B cell (primary cell): ENCODE data around the gene PICK1. TPM values are rescaled to one million over a fixed set of nuclear protein-coding genes. Genes with fewer than 3 reads are reported as not detected.

ENCODE experiments used
- ATAC-seq: fragments of 200-7000 bp; cut with Tn5 transposase; one replicate; pipeline ENCODE4 v1.10.0; 2021; ENCODE audit warnings: low read depth, mild to moderate bottlenecking, moderate number of reproducible peaks, moderate library complexity
- CTCF ChIA-PET: fragments of 350-600 bp; sonication (Branson Sonifier 250); formaldehyde crosslinking; loops from one replicate; lab custom pipeline; 2021; ENCODE audit warnings: antibody characterized with exemption, inconsistent platforms; lab: Charles Lee
- POLR2A ChIA-PET: fragments of 350-600 bp; sonication (Branson Sonifier 250); formaldehyde crosslinking; loops from one replicate; lab custom pipeline; 2021; ENCODE audit warnings: antibody characterized with exemption; lab: Charles Lee
- DNase-seq: peaks from one replicate; pipeline ENCODE4 v3.0.0; 2013
- H2AFZ ChIP-seq: 2 replicates; pipeline ENCODE4 v1.6.1; 2012; ENCODE audit warnings: mild to moderate bottlenecking, low read depth, low read length; ENCODE audit not compliant: insufficient read depth, poor library complexity, severe bottlenecking
- H3K27ac ChIP-seq, 2 donors: 1 replicate in 1 of 2; 2 replicates in 1 of 2; pipeline ENCODE4 v1.5.1; 2012 to 2013; ENCODE audit warnings: low read length in 2 of 2, mild to moderate bottlenecking in 2 of 2, moderate library complexity in 1 of 2
- H3K27me3 ChIP-seq, 4 experiments: fragments of 200-600 bp in 1 of 4; sonication (generic) in 1 of 4; replicated peaks in 1 of 4; 1 replicate in 2 of 4; 2 replicates in 2 of 4; pipeline versions ENCODE4 v1.6.1 to v1.7.0; 2013 to 2016; ENCODE audit warnings: low read length in 3 of 4, mild to moderate bottlenecking in 2 of 4, mixed read lengths in 1 of 4, moderate library complexity in 1 of 4; ENCODE audit not compliant: insufficient read depth in 4 of 4, control insufficient read depth in 3 of 4; ENCODE audit errors: control extremely low read depth in 1 of 4
- H3K36me3 ChIP-seq, 2 experiments: replicated peaks in 1 of 2; 1 replicate in 1 of 2; 2 replicates in 1 of 2; pipeline versions ENCODE4 v1.6.1 to v1.7.1; 2013; ENCODE audit warnings: low read length in 1 of 2; ENCODE audit not compliant: insufficient read depth in 2 of 2, control insufficient read depth in 1 of 2; ENCODE audit errors: control extremely low read depth in 1 of 2, extremely low read depth in 1 of 2
- H3K4me1 ChIP-seq, 2 donors: fragments of 200-600 bp in 1 of 2; sonication (generic) in 1 of 2; 1 replicate in 1 of 2; 2 replicates in 1 of 2; pipeline versions ENCODE4 v1.5.1 to v1.6.1; 2013 to 2017; ENCODE audit warnings: low read length in 2 of 2; ENCODE audit not compliant: control insufficient read depth in 2 of 2, insufficient read depth in 2 of 2
- H3K4me2 ChIP-seq: replicated peaks from 2 replicates; pipeline ENCODE3; 2012; ENCODE audit warnings: mild to moderate bottlenecking, low read depth, low read length; ENCODE audit not compliant: poor library complexity, severe bottlenecking
- H3K4me3 ChIP-seq, 5 experiments: fragments of 200-600 bp in 1 of 5; sonication (generic) in 1 of 5; 1 replicate in 3 of 5; 2 replicates in 2 of 5; pipeline versions ENCODE4 v1.5.1 to v1.7.0; 2011 to 2016; ENCODE audit warnings: low read length in 4 of 5, mild to moderate bottlenecking in 4 of 5, low read depth in 2 of 5, control low read depth in 1 of 5, moderate library complexity in 1 of 5; ENCODE audit not compliant: insufficient read depth in 1 of 5; ENCODE audit errors: control extremely low read depth in 1 of 5, extremely low read depth in 1 of 5
- H3K79me2 ChIP-seq: fragments of 200-600 bp; sonication (generic); one replicate; pipeline ENCODE4 v1.6.0; 2016; ENCODE audit warnings: low read length; ENCODE audit not compliant: control insufficient read depth, insufficient read depth
- H3K9ac ChIP-seq: fragments of 200-600 bp; sonication (generic); 2 replicates; pipeline ENCODE4 v1.6.1; 2017; ENCODE audit warnings: mild to moderate bottlenecking, low read length, moderate library complexity
- H3K9me3 ChIP-seq, 3 donors: one replicate each; pipeline versions ENCODE4 v1.6.1 to v1.7.1; 2013; ENCODE audit warnings: low read length in 2 of 3; ENCODE audit not compliant: control insufficient read depth in 2 of 3, insufficient read depth in 1 of 3; ENCODE audit errors: control extremely low read depth in 1 of 3
- H4K20me1 ChIP-seq: 2 replicates; pipeline ENCODE4 v1.6.0; 2012; ENCODE audit warnings: mild to moderate bottlenecking, low read length; ENCODE audit not compliant: insufficient read depth, control insufficient read depth, poor library complexity, severe bottlenecking
- H3K27ac Mint-ChIP-seq: one replicate; pipeline ENCODE4 v1.8.0; 2021; ENCODE audit warnings: mixed read lengths
- H3K27me3 Mint-ChIP-seq: one replicate; pipeline ENCODE4 v1.8.0; 2021; ENCODE audit warnings: mixed read lengths
- H3K4me1 Mint-ChIP-seq: one replicate; pipeline ENCODE4 v1.8.0; 2021; ENCODE audit warnings: mixed read lengths
- H3K4me3 Mint-ChIP-seq: one replicate; pipeline ENCODE4 v1.8.0; 2021; ENCODE audit warnings: mixed read lengths
- H3K9me3 Mint-ChIP-seq: one replicate; pipeline ENCODE4 v1.8.0; 2022; ENCODE audit warnings: mixed read lengths; ENCODE audit not compliant: insufficient read depth
- CTCF ChIP-seq: fragments of 200-600 bp; IDR thresholded peaks from one replicate; pipeline ENCODE4 v1.8.0; 2022; ENCODE audit warnings: antibody characterized with exemption, mild to moderate bottlenecking
- EZH2 ChIP-seq: IDR thresholded peaks from 2 replicates; pipeline ENCODE4 v1.6.1; 2012; ENCODE audit warnings: borderline replicate concordance, low read depth, mild to moderate bottlenecking, moderate library complexity, low read length; ENCODE audit not compliant: insufficient read depth, poor library complexity, severe bottlenecking
- WGBS: methylation state at CpG from one replicate; pipeline ENCODE4 v1.1.5; 2013; ENCODE audit warnings: missing lambda C conversion rate; ENCODE audit not compliant: insufficient coverage; 5-methylcytosine and 5-hydroxymethylcytosine counted together
- intact Hi-C: fragments of 100-400 bp; cut with micrococcal nuclease; formaldehyde crosslinking; loops from one replicate; pipeline ENCODE4 v1.10.0; 2022
- polyA plus RNA-seq: library from polyadenylated mRNA; depleted of rRNA; stranded (reverse); fragments of >200 nt; gene quantifications from 2 replicates; pipeline ENCODE4 v1.2.3, GENCODE V29; 2012
- total RNA-seq, 2 donors: library from RNA; stranded (reverse); fragments of 120-200 nt in 1 of 2; gene quantifications; 1 replicate in 1 of 2; 2 replicates in 1 of 2; pipeline versions ENCODE4 v1.2.3 to v1.2.4, GENCODE V29; 2013 to 2022

PICK1 gene
- total and polyA plus RNA-seq, 2 donors (not counting 1 experiment from before 2014, with no cell fraction given), result 34.2 to 37.4 TPM

GRCh38 chr22:38107692-38108515 lies 50.7 kb downstream of the PICK1 start:
- H3K9ac ChIP-seq, result no peak overlapping the region
- intact Hi-C loops, result no loop called here
- H2AFZ ChIP-seq, result no peak overlapping the region
- ATAC-seq (no peak), DNase-seq (no peak)
- H3K27ac ChIP-seq, result no peak overlapping the region
- no peak overlapping the region for H3K4me2 ChIP-seq
- no peak for TF ChIP-seq EZH2
- no peak for TF ChIP-seq CTCF
- H3K36me3 ChIP-seq, result no peaks in the 10 kb centered on the region
- no peaks in the 10 kb centered on the region for H3K79me2 ChIP-seq
- ChIA-PET POLR2A (no interaction called here), CTCF (no interaction called here)
- no peaks in the 10 kb centered on the region for H4K20me1 ChIP-seq
- no peak overlapping the region for H3K27ac Mint-ChIP-seq
- 97% methylated on average over 15 of the region's 17 CpGs for WGBS
- H3K4me3 ChIP-seq, result no peak overlapping the region
- H3K4me1 Mint-ChIP-seq, result no peaks in the 10 kb centered on the region
- H3K9me3 ChIP-seq, result peaks cover 0 to 7% (median 0%) of the 10 kb centered on the region in 3 donors
- no peak overlapping the region for H3K4me3 Mint-ChIP-seq
- no peaks in the 10 kb centered on the region for H3K27me3 ChIP-seq
- no peaks in the 10 kb centered on the region for H3K27me3 Mint-ChIP-seq
- no peaks in the 10 kb centered on the region for H3K9me3 Mint-ChIP-seq
- no peaks in the 10 kb centered on the region for H3K4me1 ChIP-seq

- ChIA-PET POLR2A (no interaction called here), CTCF (no interaction called here)
- Histone ChIP-seq H3K36me3 (no peaks in the 10 kb centered on the region), H3K4me1 (no peaks in the 10 kb centered on the region), H3K4me2 (no peak overlapping the region), H4K20me1 (no peaks in the 10 kb centered on the region), H2AFZ (no peak overlapping the region), H3K79me2 (no peaks in the 10 kb centered on the region), H3K27me3 (no peaks in the 10 kb centered on the region), H3K4me3 (no peak overlapping the region), H3K9ac (no peak overlapping the region), H3K9me3 (peaks cover 0 to 7% (median 0%) of the 10 kb centered on the region in 3 donors), H3K27ac (no peak overlapping the region)
- 96% methylated on average over 14 of the region's 15 CpGs for WGBS
- Mint-ChIP-seq H3K9me3 (no peaks in the 10 kb centered on the region), H3K4me1 (no peaks in the 10 kb centered on the region), H3K27me3 (no peaks in the 10 kb centered on the region), H3K4me3 (no peak overlapping the region), H3K27ac (no peak overlapping the region)
- no peak for TF ChIP-seq EZH2
- TF ChIP-seq CTCF, result no peak
- ATAC-seq (no peak), DNase-seq (no peak)
- intact Hi-C loops, result no loop called here
Observed at GRCh38 chr22:38108561-38109319, 51.5 kb downstream of the PICK1 start.
